B cell (primary cell): ENCODE data around the gene CNTNAP2.

ENCODE experiments used
- CTCF ChIP-seq: fragments of 200-600 bp; IDR thresholded peaks from one replicate; pipeline ENCODE4 v1.8.0; 2022; ENCODE audit warnings: antibody characterized with exemption, mild to moderate bottlenecking
- EZH2 ChIP-seq: IDR thresholded peaks from 2 replicates; pipeline ENCODE4 v1.6.1; 2012; ENCODE audit warnings: borderline replicate concordance, low read depth, mild to moderate bottlenecking, moderate library complexity, low read length; ENCODE audit not compliant: insufficient read depth, poor library complexity, severe bottlenecking

- TF ChIP-seq CTCF = no peak
- TF ChIP-seq EZH2 = no peak
Measured at GRCh38 chr7:146112755-146113154, 3.8 kb upstream of the CNTNAP2 start.
